Calu3 (cell line): ENCODE measurements around the gene CROCC2. TPM values are rescaled to one million over a fixed set of nuclear protein-coding genes. Genes with fewer than 3 reads are reported as not detected.

ENCODE experiments used
- BruUV-seq: library from RNA; stranded (reverse); fragments of 400-500 nt; replicated peaks from 2 replicates; lab custom pipeline; 2021; lab: Mats Ljungman, UMichigan
- CTCF ChIA-PET: fragments of 300-600 bp; sonication (Branson Sonifier 250); formaldehyde crosslinking; loops from one replicate; lab custom pipeline; 2022; ENCODE audit warnings: antibody characterized with exemption; lab: Charles Lee
- DNase-seq: peaks from one replicate; pipeline ENCODE4 v3.0.0; 2022
- H3K27ac Mint-ChIP-seq: one replicate; pipeline ENCODE4 v1.8.0; 2022; ENCODE audit warnings: mixed read lengths; ENCODE audit not compliant: unreplicated experiment
- H3K27me3 Mint-ChIP-seq: one replicate; pipeline ENCODE4 v1.8.0; 2022; ENCODE audit warnings: mixed read lengths; ENCODE audit not compliant: unreplicated experiment
- H3K36me3 Mint-ChIP-seq: one replicate; pipeline ENCODE4 v1.8.0; 2022; ENCODE audit warnings: mild to moderate bottlenecking, moderate library complexity, mixed read lengths; ENCODE audit not compliant: insufficient read depth, unreplicated experiment
- H3K4me1 Mint-ChIP-seq: one replicate; pipeline ENCODE4 v1.8.0; 2022; ENCODE audit warnings: mild to moderate bottlenecking, low read depth, mixed read lengths; ENCODE audit not compliant: unreplicated experiment
- H3K4me3 Mint-ChIP-seq: one replicate; pipeline ENCODE4 v1.8.0; 2022; ENCODE audit warnings: mild to moderate bottlenecking, low read depth, moderate library complexity, mixed read lengths; ENCODE audit not compliant: unreplicated experiment
- H3K9me3 Mint-ChIP-seq: one replicate; pipeline ENCODE4 v1.8.0; 2022; ENCODE audit warnings: low read depth, mixed read lengths; ENCODE audit not compliant: unreplicated experiment
- intact Hi-C: fragments of 100-400 bp; cut with micrococcal nuclease; formaldehyde crosslinking; loops from one replicate; pipeline ENCODE4 v1.10.0; 2022; ENCODE audit not compliant: unreplicated experiment
- total RNA-seq: library from RNA; stranded (reverse); gene quantifications from 2 replicates; pipeline ENCODE4 v1.2.3, GENCODE V29; 2022
- TF ChIP-seq, protein P1 (sequence below): fragments of 200-600 bp; IDR thresholded peaks from one replicate; pipeline ENCODE4 v1.8.0; 2022; ENCODE audit warnings: antibody characterized with exemption; ENCODE audit not compliant: unreplicated experiment

The CROCC2 gene
- total RNA-seq, 1 experiment from 2014 or later = not detected

DNA sequence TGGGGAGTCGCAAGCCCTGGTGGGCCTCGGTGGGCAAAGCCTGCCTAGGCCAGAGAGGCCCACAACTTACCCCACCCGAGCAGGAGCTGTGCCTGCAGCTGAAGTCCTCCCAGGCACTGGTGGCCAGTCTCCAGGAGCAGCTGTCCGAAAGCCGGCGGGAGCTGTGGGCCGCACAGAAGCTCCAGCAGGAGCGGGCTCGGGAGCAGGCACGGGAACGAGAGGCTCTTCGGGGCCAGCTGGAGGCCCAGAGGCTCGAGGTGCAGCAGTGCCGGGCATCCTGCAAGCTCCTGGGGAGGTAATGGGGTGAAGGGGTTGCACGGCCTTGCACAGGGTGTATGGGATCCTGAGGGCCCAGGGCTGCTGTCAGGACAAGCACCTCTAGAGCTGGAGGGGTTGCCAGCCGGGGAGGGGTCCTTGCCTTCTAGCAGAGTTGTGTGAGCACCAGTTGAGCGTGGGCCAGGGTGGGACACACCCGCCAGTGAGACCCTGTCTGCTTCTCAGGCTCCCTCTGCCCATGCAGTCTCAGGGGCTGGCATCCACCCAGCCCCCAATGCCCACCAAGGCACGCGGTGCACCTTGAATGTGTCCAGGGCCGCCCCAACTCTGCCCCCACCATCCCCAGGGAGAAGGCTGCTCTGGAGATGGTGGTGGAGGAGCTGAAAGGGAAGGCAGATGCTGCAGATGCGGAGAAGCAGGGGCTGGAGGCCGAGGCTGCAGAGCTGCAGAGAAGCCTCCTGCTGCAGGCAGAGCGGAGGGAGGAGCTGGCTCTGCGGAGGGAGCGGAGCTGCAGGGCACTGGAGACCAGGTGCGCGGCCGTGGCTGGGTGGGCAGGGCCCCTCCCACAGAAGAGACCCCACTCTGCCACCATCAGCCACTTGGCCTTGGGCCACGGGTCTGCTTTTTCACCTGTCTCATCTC is 27.2 kb downstream of the CROCC2 start:
- DNase-seq = no peak
- no peaks in the 10 kb centered on the region for H3K36me3 Mint-ChIP-seq
- TF ChIP-seq, protein P1, sequence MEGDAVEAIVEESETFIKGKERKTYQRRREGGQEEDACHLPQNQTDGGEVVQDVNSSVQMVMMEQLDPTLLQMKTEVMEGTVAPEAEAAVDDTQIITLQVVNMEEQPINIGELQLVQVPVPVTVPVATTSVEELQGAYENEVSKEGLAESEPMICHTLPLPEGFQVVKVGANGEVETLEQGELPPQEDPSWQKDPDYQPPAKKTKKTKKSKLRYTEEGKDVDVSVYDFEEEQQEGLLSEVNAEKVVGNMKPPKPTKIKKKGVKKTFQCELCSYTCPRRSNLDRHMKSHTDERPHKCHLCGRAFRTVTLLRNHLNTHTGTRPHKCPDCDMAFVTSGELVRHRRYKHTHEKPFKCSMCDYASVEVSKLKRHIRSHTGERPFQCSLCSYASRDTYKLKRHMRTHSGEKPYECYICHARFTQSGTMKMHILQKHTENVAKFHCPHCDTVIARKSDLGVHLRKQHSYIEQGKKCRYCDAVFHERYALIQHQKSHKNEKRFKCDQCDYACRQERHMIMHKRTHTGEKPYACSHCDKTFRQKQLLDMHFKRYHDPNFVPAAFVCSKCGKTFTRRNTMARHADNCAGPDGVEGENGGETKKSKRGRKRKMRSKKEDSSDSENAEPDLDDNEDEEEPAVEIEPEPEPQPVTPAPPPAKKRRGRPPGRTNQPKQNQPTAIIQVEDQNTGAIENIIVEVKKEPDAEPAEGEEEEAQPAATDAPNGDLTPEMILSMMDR = no peak
- CTCF ChIA-PET = no interaction called here
- no peak overlapping the region for H3K27ac Mint-ChIP-seq
- H3K27me3 Mint-ChIP-seq = peaks cover 90% of the 10 kb centered on the region
- no peak overlapping the region for H3K4me3 Mint-ChIP-seq
- no peaks in the 10 kb centered on the region for H3K4me1 Mint-ChIP-seq
- BruUV-seq = no TSS peak
- no peaks in the 10 kb centered on the region for H3K9me3 Mint-ChIP-seq
- intact Hi-C loops = no loop called here

DNA sequence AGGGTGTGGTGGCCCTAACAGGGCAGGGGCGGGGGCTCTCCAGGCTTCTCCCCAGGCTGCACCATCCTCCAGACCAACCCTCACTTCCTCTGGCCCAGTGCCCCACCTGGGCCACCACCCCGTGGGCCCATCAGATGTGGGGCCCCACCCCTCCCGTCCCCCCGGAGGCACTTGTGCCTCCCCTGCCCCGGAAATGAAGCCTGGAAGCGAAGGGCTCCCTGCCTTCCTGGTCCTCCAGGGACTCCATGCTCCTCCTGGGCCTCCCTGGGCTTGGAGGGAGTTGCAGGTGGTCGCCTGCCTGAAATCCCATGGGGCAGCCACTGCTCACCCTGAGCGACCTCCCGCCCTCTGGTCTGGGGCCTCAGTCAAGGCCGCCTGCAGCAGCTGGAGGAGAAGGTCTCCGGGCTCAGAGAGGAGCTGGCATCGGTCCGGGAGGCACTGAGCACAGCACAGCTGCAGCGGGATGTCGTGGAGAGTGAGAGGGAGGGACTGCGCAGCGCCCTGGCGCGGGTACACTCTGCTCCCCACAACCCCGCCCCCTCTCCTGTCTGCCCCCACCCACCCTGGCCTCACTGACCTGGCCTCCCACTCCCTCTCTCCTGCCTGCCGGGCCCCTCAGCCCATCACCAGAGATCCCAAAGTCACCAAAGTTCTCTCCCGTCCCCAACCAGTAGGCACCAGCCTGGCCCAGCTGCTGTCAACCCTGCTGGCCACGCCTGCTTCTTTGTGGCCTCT is 28.0 kb downstream of the CROCC2 start:
- Mint-ChIP-seq H3K36me3 (no peaks in the 10 kb centered on the region), H3K4me3 (no peak overlapping the region), H3K4me1 (no peaks in the 10 kb centered on the region), H3K9me3 (no peaks in the 10 kb centered on the region), H3K27me3 (peaks cover 86% of the 10 kb centered on the region), H3K27ac (no peak overlapping the region)
- intact Hi-C loops = no loop called here
- CTCF ChIA-PET = interaction anchor here (0.6 kb wide), 1 partner anchor 15 kb away, joined by 6 read pairs; no protein-coding TSS in a partner anchor
- no TSS peak for BruUV-seq
- TF ChIP-seq, protein P1 = no peak
- DNase-seq = no peak

DNA sequence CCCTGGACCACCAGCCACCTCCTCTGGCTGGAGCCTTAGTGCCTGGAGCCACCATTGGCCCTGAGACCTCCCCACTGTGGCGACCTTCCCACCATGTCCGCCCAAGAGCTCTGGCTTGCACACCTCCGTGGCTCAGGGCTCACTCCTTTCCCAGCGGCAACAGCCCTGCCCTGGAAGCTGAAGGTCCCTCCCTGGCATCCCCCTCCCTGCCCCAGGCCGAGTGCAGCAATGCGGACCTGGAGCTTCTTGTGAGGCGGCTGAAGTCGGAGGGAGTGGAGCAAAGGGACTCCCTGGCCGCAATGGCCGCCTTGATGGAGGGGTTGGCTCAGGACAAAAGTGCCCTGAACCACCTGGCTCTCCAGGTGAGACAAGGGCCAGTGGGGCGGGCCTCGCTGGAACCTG is 28.6 kb downstream of the CROCC2 start:
- Mint-ChIP-seq H3K4me1 (no peaks in the 10 kb centered on the region), H3K27me3 (peaks cover 86% of the 10 kb centered on the region), H3K36me3 (no peaks in the 10 kb centered on the region), H3K27ac (no peak overlapping the region), H3K9me3 (no peaks in the 10 kb centered on the region), H3K4me3 (no peak overlapping the region)
- intact Hi-C loops = no loop called here
- CTCF ChIA-PET = interaction anchor here (0.6 kb wide), 1 partner anchor 16 kb away, joined by 6 read pairs; no protein-coding TSS in a partner anchor
- DNase-seq = peak; percentile 3
- no TSS peak for BruUV-seq
- TF ChIP-seq, protein P1 = no peak

DNA sequence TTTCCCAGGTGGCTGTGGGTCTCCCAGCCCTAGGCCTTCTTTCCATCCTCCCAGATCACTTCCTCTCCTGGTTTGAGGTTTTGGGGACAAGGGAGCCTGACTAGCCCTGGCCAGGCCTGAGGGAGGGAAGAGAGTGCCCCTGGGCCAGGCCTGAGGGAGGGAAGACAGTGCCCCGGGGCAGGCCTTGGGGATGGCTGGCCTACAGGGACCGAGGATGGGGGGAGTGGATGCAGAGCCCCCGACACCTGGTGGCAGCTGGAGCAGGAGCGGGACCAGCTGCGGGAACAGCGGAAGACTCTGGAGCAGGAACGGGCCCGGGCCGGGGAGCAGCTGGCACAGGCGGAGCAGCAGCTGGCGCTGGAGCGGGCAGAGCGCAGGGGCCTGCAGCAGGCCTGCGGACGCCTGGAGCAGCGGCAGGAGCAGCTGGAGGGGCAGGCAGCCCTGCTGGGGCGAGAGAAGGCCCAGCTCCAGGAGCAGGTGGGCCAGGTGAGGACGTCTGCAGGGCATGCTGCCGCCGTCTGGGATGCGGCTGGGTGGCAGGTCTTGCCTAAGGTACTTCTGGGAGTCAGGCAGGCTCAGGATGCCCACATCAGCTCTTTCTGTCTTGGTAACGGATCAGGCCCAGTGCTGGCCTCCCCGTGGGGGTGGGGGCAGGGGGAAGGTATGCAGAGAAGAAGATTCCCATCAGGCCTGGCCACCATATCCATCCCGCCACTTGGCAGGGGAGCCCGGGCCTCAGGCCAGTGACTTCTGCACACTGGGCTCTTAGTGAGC is 29.2 kb downstream of the CROCC2 start:
- CTCF ChIA-PET = no interaction called here
- peak; percentile 0 for DNase-seq
- TF ChIP-seq, protein P1 = no peak
- BruUV-seq = no TSS peak
- no peaks in the 10 kb centered on the region for H3K36me3 Mint-ChIP-seq
- H3K4me3 Mint-ChIP-seq = no peak overlapping the region
- intact Hi-C loops = no loop called here
- H3K9me3 Mint-ChIP-seq = no peaks in the 10 kb centered on the region
- no peak overlapping the region for H3K27ac Mint-ChIP-seq
- H3K27me3 Mint-ChIP-seq = peaks cover 86% of the 10 kb centered on the region
- H3K4me1 Mint-ChIP-seq = no peaks in the 10 kb centered on the region
